Measurements from ENCODE around the gene TTLL9.

DNA sequence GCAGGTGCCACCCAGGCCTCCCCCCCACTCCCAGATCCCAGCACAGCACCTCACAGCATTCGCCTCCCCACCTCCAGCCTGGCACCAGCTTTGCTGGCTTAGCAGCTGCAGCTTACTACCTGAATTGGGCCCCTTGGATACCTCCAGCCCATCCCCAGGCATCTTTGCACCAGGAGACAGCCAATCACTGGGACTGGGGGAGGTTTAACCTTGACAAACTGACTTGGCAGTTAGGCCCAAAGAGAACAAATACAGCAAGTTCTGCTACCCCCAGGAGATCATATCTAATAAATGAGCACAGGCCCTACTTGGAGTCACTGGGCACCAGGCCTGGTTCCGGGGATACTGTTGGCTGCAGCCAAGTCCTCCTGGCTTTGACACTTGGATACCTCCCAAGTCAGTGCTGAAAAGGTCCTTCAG is 72.6 kb downstream of the TTLL9 start:
- TF ChIP-seq EZH2 (IDR thresholded peaks at IDR 0.05) (no peak), POLR2AphosphoS5 (IDR thresholded peaks at IDR 0.05; ENCODE audit: borderline replicate concordance, low read depth, low read length) (no peak), FOXP2 (optimal IDR thresholded peaks at IDR 0.05; ENCODE audit: control extremely low read depth, extremely low read length, insufficient read depth) (no peak)

Data from SK-N-MC (cell line).